ENCODE measurements around the gene OPCML.

DNA sequence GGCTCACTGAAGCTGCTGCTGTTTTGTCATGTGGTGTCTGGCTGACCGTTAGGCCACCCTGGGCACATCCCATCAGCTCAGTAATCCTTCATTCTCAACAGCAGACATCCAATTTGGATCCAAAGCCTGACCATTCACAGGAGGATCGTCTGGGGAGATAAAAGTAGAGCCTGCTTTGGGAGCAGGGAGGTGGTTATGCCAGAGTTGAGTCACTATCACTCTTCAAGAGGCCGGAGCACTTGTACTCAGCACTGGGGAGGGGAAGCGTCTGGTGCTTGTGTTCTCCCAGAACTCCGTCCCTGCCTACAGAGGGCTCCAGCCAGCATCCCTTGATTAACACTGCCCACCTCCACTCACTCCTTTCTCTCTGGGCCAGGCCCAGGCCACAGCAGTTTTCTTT, 382.6 kb downstream of the OPCML start:
- TF ChIP-seq CTCF (IDR thresholded peaks at IDR 0.05) (no peak), ZFX (IDR thresholded peaks at IDR 0.05; ENCODE audit: borderline replicate concordance) (no peak)
